Nephron (organoid): ENCODE data around the gene MTUS2.
"Not testable (repeated sequence)": the region's sequence is repeated elsewhere in the genome, so short reads cannot be mapped to it uniquely, and the experiment has no call there.

Experiments used
- H3K27ac Mint-ChIP-seq, 3 experiments: 2 replicates each; pipeline ENCODE4 v1.8.0; 2020; ENCODE audit warnings: mixed read lengths in 3 of 3, mild to moderate bottlenecking in 2 of 3, moderate library complexity in 1 of 3
- H3K27me3 Mint-ChIP-seq: 2 replicates; pipeline ENCODE4 v1.8.0; 2021; ENCODE audit warnings: low read depth, mild to moderate bottlenecking, moderate library complexity, mixed read lengths
- H3K36me3 Mint-ChIP-seq: 2 replicates; pipeline ENCODE4 v1.8.0; 2020; ENCODE audit warnings: low read depth, mixed read lengths
- H3K4me1 Mint-ChIP-seq: 2 replicates; pipeline ENCODE4 v1.8.0; 2020; ENCODE audit warnings: mixed read lengths
- H3K4me3 Mint-ChIP-seq, 3 experiments: 2 replicates each; pipeline ENCODE4 v1.8.0; 2020; ENCODE audit warnings: mild to moderate bottlenecking in 3 of 3, mixed read lengths in 3 of 3, moderate library complexity in 2 of 3
- H3K9me3 Mint-ChIP-seq: 2 replicates; pipeline ENCODE4 v1.8.0; 2020; ENCODE audit warnings: mixed read lengths
- CTCF ChIP-seq, 3 experiments: fragments of 200-600 bp; sonication (generic); IDR thresholded peaks; one replicate each; pipeline ENCODE4 v1.5.0; 2021; ENCODE audit warnings: antibody characterized with exemption in 3 of 3; ENCODE audit not compliant: unreplicated experiment in 3 of 3

Gene MTUS2

GRCh38 chr13:29204651-29205050 is 384.5 kb downstream of the MTUS2 start:
- Mint-ChIP-seq H3K4me1 (no peaks in the 10 kb centered on the region), H3K9me3 (peaks cover 50% of the 10 kb centered on the region), H3K36me3 (no peaks in the 10 kb centered on the region), H3K4me3 (no peak overlapping the region), H3K27me3 (peaks cover 8% of the 10 kb centered on the region), H3K27ac (no peak overlapping the region)
- no peak for TF ChIP-seq CTCF (IDR thresholded peaks at IDR 0.05; ENCODE audit: unreplicated experiment in 3 of 3)

DNA sequence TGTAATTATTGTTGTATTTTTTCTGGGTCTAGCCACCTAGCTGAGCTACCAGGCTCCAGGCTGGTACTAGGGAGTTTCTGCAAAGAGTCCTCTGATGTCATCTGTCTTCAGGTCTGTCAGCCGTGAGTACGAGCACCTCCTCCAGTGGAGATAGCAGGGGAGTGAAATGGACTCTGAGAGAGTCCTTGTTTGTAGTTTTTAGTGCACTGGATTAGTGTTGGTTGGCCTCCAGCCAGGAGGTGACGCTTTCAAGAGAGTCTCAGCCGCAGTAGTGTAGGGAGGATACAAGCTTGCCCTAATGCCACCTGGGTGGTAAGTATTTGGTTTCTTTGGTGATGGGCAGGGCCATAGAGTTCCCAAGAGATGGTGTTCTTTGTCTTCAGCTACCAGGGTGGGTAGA is 390.5 kb downstream of the MTUS2 start:
- Mint-ChIP-seq H3K4me1 (no peaks in the 10 kb centered on the region), H3K27me3 (peaks cover 6% of the 10 kb centered on the region), H3K36me3 (no peaks in the 10 kb centered on the region), H3K4me3 (no peak overlapping the region), H3K9me3 (peaks cover 33% of the 10 kb centered on the region), H3K27ac (no peak overlapping the region)
- no peak for TF ChIP-seq CTCF (IDR thresholded peaks at IDR 0.05; ENCODE audit: unreplicated experiment in 3 of 3)

DNA sequence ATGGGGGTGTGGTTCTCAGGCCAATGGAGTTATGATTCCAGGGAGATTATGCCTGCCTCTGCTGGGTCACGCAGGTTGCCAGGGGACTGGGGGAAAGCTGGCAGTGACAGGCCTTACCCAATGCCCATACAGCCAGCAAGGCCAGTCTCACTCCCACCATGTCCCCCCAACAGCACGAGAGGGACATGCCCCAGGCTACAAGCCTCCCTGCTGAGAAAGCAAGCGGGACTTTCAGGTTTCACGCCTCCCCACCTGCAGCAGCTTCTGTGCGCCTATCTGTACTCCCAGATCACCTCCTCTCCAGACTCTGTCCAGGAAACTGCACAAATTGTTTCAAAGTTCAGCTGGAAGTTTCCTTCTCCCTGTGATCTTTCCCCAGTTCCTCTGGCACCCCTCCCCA is 391.0 kb downstream of the MTUS2 start:
- H3K36me3 Mint-ChIP-seq, H3K27me3 Mint-ChIP-seq, H3K4me1 Mint-ChIP-seq, H3K27ac Mint-ChIP-seq, H3K4me3 Mint-ChIP-seq: not testable (repeated sequence)
- H3K9me3 Mint-ChIP-seq: peaks cover 30% of the 10 kb centered on the region

DNA sequence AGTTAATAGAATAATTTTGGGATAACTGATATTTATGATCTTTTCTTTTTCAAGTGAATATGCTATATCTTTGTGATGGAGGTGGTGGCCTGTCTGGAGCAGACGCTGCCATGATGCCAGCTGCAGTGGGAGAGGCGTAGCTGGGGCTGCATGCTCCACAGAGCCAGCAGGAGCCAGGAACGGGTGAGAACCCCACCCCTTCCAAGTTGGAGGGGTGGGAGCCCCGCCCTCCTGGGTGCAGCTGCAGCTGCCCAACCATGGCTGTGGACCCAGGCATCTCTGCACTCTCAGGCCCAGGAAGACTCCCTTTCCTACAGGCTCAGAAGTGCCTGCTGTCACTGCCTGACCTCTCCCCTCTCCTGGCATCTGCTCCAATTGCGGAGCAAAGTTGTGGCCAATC is 402.3 kb downstream of the MTUS2 start:
- H3K27me3 Mint-ChIP-seq: no peaks in the 10 kb centered on the region
- no peak overlapping the region for H3K4me3 Mint-ChIP-seq
- peaks cover 3% of the 10 kb centered on the region for H3K4me1 Mint-ChIP-seq
- peaks cover 20% of the 10 kb centered on the region for H3K9me3 Mint-ChIP-seq
- no peaks in the 10 kb centered on the region for H3K36me3 Mint-ChIP-seq
- TF ChIP-seq CTCF (IDR thresholded peaks at IDR 0.05; ENCODE audit: unreplicated experiment in 3 of 3): no peak
- no peak overlapping the region for H3K27ac Mint-ChIP-seq

DNA sequence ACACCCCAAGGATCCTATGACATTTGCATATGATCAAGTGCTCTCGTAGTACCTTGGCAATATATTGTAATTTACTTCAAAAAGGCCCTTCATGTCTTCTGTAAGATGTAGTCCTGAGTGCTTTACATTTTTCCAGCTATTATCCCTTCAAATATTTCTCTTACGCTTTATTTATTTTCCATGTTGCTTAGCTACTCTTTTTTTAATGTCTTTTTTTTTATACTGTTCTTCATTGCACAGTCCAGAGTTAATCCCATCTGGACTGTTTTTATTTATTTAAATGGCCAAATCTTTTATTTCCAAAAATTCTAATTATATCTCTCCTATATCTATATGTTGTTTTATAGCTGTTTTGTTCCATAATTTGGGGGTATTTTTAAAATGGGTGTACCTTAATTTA is 404.1 kb downstream of the MTUS2 start:
- no peaks in the 10 kb centered on the region for H3K27me3 Mint-ChIP-seq
- H3K4me1 Mint-ChIP-seq: peaks cover 5% of the 10 kb centered on the region
- H3K4me3 Mint-ChIP-seq: no peak overlapping the region
- no peak for TF ChIP-seq CTCF (IDR thresholded peaks at IDR 0.05; ENCODE audit: unreplicated experiment in 3 of 3)
- H3K9me3 Mint-ChIP-seq: peaks cover 10% of the 10 kb centered on the region
- no peaks in the 10 kb centered on the region for H3K36me3 Mint-ChIP-seq
- no peak overlapping the region for H3K27ac Mint-ChIP-seq

DNA sequence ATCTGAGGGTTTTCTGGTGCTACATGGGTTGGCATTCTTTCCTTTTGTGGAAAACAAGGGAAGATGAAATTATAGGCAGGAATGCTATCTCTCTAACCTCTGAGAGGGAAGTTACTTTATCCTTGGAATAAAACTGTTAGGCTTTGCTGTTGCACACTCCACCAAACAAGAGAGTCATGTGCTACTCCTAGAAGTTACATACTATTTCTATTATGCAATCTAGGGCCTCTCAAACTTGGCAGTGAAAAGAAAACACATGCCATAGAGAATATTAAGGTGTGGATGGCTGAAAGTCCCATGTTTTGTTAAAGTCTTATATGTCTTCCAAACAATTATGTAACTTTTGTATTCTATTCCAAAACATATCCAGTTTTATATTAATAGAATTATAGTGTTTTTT is 407.4 kb downstream of the MTUS2 start:
- Mint-ChIP-seq H3K9me3 (peaks cover 3% of the 10 kb centered on the region), H3K4me3 (no peak overlapping the region), H3K27me3 (no peaks in the 10 kb centered on the region), H3K27ac (peak overlapping the region in 2 of 3 experiments; percentile 15 to 63), H3K4me1 (peaks cover 5% of the 10 kb centered on the region), H3K36me3 (no peaks in the 10 kb centered on the region)
- no peak for TF ChIP-seq CTCF (IDR thresholded peaks at IDR 0.05; ENCODE audit: unreplicated experiment in 3 of 3)
